HT1080 (cell line): Measurements from ENCODE around the gene ZDHHC8. TPM values are rescaled to one million over a fixed set of nuclear protein-coding genes. Genes with fewer than 3 reads are reported as not detected.

Experiments used
- DNase-seq: peaks from one replicate; pipeline ENCODE4 v3.0.0-alpha.2; 2015; ENCODE audit warnings: low read depth
- total RNA-seq: library from RNA; depleted of rRNA; stranded (reverse); fragments of >200 nt; shearing (Covaris generic); gene quantifications from 2 replicates; pipeline ENCODE4 v1.2.3, GENCODE V29; 2014

Gene ZDHHC8
- total RNA-seq, 1 experiment from 2014 or later: 29.0 TPM

- no peak for DNase-seq
Observed at GRCh38 chr22:20128902-20129746, 2.5 kb upstream of the ZDHHC8 start.

GRCh38 chr22:20129747-20130014 lies 1.9 kb upstream of the ZDHHC8 start:
- no peak for DNase-seq

GRCh38 chr22:20130319-20130718 lies 1.3 kb upstream of the ZDHHC8 start:
- no peak for DNase-seq

- DNase-seq: peak; percentile 59
Observed at GRCh38 chr22:20130731-20131596, 640 bp upstream of the ZDHHC8 start.

GRCh38 chr22:20131859-20132685 lies 468 bp downstream of the ZDHHC8 start:
- DNase-seq: no peak

- no peak for DNase-seq
Observed at GRCh38 chr22:20132686-20133246, 1.2 kb downstream of the ZDHHC8 start.

GRCh38 chr22:20133930-20134549 lies 2.4 kb downstream of the ZDHHC8 start:
- no peak for DNase-seq

- no peak for DNase-seq
Observed at GRCh38 chr22:20135265-20135664, 3.7 kb downstream of the ZDHHC8 start.

- no peak for DNase-seq
Observed at GRCh38 chr22:20135806-20136602, 4.4 kb downstream of the ZDHHC8 start.

- DNase-seq: no peak
Observed at GRCh38 chr22:20136603-20136873, 4.9 kb downstream of the ZDHHC8 start.

- DNase-seq: no peak
Observed at GRCh38 chr22:20137113-20137512, 5.5 kb downstream of the ZDHHC8 start.

GRCh38 chr22:20137671-20138416 lies 6.2 kb downstream of the ZDHHC8 start:
- no peak for DNase-seq

- DNase-seq: no peak
Observed at GRCh38 chr22:20138417-20138738, 6.8 kb downstream of the ZDHHC8 start.

GRCh38 chr22:20138868-20139267 lies 7.3 kb downstream of the ZDHHC8 start:
- no peak for DNase-seq

- DNase-seq: no peak
Observed at GRCh38 chr22:20139391-20140106, 7.9 kb downstream of the ZDHHC8 start.

GRCh38 chr22:20140107-20140445 lies 8.5 kb downstream of the ZDHHC8 start:
- no peak for DNase-seq

- DNase-seq: no peak
Observed at GRCh38 chr22:20140521-20140964, 8.9 kb downstream of the ZDHHC8 start.

- DNase-seq: no peak
Observed at GRCh38 chr22:20141186-20142077, 9.8 kb downstream of the ZDHHC8 start.
